Esophagus muscularis mucosa (tissue), 3 donors: ENCODE results near the gene FMN2.

ENCODE experiments used
- POLR2A ChIP-seq: fragments of 450-650 bp; IDR thresholded peaks from one replicate; pipeline ENCODE4 v1.6.1; 2017; ENCODE audit warnings: antibody characterized with exemption, moderate library complexity, mild to moderate bottlenecking, low read depth
- TF ChIP-seq, protein P1 (sequence below), 3 experiments: fragments of 200-600 bp in 2 of 3; fragments of 450-650 bp in 1 of 3; sonication (generic) in 2 of 3; IDR thresholded peaks; one replicate each; pipeline ENCODE4 v1.5.1; 2017 to 2019; ENCODE audit warnings: antibody characterized with exemption in 3 of 3, mild to moderate bottlenecking in 2 of 3, moderate library complexity in 1 of 3

DNA sequence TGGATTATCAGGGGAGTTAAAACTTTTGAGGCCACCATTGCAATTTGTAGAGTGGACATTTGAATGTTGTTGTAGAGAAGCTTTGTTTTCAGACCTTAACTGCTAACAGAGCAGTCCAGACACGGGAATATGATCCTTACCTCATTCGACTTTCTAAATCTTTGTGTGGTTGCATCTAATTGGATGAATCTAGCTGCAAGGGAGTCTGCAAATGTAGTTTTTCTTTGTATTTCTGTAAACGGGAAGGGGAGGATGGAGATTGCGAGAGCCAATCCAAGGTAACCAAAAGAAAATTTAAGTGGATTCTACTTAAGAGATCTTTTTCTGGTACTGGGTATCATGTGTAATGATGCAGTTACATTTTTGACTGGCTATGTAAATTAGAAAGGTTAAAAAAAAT, 110.2 kb downstream of the FMN2 start:
- TF ChIP-seq, protein P1, sequence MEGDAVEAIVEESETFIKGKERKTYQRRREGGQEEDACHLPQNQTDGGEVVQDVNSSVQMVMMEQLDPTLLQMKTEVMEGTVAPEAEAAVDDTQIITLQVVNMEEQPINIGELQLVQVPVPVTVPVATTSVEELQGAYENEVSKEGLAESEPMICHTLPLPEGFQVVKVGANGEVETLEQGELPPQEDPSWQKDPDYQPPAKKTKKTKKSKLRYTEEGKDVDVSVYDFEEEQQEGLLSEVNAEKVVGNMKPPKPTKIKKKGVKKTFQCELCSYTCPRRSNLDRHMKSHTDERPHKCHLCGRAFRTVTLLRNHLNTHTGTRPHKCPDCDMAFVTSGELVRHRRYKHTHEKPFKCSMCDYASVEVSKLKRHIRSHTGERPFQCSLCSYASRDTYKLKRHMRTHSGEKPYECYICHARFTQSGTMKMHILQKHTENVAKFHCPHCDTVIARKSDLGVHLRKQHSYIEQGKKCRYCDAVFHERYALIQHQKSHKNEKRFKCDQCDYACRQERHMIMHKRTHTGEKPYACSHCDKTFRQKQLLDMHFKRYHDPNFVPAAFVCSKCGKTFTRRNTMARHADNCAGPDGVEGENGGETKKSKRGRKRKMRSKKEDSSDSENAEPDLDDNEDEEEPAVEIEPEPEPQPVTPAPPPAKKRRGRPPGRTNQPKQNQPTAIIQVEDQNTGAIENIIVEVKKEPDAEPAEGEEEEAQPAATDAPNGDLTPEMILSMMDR (IDR thresholded peaks at IDR 0.05) = no peak
- no peak for TF ChIP-seq POLR2A
